Stomach smooth muscle (tissue), 2 donors: ENCODE results near the gene PRKAB2.
"Not testable (repeated sequence)": the region's sequence is repeated elsewhere in the genome, so short reads cannot be mapped to it uniquely, and the experiment has no call there.

Source experiments
- H3K27ac ChIP-seq: one replicate; pipeline ENCODE4 v1.7.0; 2013; ENCODE audit warnings: mild to moderate bottlenecking, low read length, inconsistent platforms
- H3K27me3 ChIP-seq, 2 donors: one replicate each; pipeline ENCODE4 v1.7.0; 2013; ENCODE audit warnings: low read length in 2 of 2; ENCODE audit not compliant: insufficient read depth in 2 of 2, control insufficient read depth in 1 of 2
- H3K36me3 ChIP-seq, 2 donors: one replicate each; pipeline ENCODE4 v1.7.0; 2013; ENCODE audit warnings: low read length in 2 of 2; ENCODE audit not compliant: control insufficient read depth in 2 of 2, insufficient read depth in 2 of 2
- H3K4me1 ChIP-seq: one replicate; pipeline ENCODE4 v1.7.0; 2013; ENCODE audit warnings: low read length; ENCODE audit not compliant: control insufficient read depth, insufficient read depth
- H3K4me3 ChIP-seq, 2 donors: one replicate each; pipeline ENCODE4 v1.7.0; 2013; ENCODE audit warnings: low read length in 2 of 2
- H3K9ac ChIP-seq, 2 donors: one replicate each; pipeline ENCODE4 v1.7.0; 2013; ENCODE audit warnings: low read length in 2 of 2, mild to moderate bottlenecking in 1 of 2
- H3K9me3 ChIP-seq, 2 donors: one replicate each; pipeline ENCODE4 v1.7.0; 2013; ENCODE audit warnings: low read length in 2 of 2; ENCODE audit not compliant: control insufficient read depth in 2 of 2
- donor health status: healthy.
- donor health status: Pancreatic carcinoma.

PRKAB2 gene

DNA sequence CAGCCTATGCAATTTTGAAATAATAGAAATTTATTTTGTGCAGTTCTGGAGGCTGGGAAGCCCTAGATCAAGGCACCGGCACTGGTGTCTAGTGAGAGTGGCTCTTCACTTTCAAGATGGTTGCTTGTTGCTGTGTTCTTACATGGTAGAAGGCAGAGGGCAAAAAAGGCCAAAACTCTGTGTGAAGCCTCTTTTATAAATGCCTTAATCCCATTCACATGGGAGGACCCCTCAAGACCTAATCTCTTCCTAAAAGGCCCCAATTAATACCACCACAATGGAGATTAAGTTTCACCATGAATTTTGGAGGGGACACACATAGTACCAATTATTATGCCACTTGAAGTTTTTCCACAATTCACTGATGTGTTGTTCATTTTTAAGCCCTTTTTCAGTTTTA, 21.0 kb downstream of the PRKAB2 start:
- Histone ChIP-seq H3K27ac (no peak overlapping the region), H3K4me1 (no peaks in the 10 kb centered on the region)

DNA sequence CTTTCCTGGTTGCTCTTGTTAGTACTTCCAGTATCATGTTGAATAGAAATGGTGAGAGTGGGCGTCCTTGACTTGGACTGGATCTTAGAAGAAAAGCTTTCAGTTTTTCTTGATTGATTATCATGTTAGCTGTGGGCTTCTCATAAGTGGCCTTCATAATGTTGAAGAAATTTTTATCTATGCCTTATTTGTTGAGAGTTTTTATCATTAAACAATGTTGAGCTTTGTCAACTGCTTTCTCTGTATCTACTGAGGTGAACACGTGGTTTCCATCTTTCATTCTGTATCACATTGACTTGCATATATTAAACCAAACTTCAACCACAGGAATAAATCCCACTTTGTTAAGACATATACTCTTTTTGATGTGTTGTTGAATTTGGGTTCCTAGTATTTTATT, 29.4 kb downstream of the PRKAB2 start:
- no peak overlapping the region for H3K9ac ChIP-seq
- H3K27ac ChIP-seq: no peak overlapping the region
- no peaks in the 10 kb centered on the region for H3K4me1 ChIP-seq
- no peaks in the 10 kb centered on the region for H3K27me3 ChIP-seq
- H3K9me3 ChIP-seq: no peaks in the 10 kb centered on the region
- H3K4me3 ChIP-seq: no peak overlapping the region
- H3K36me3 ChIP-seq: no peaks in the 10 kb centered on the region

More for the DNA sequence above, 21.0 kb downstream of the PRKAB2 start:
- H3K4me3 ChIP-seq: no peak overlapping the region
- H3K27me3 ChIP-seq: no peaks in the 10 kb centered on the region
- H3K36me3 ChIP-seq: peaks cover 9 to 14% of the 10 kb centered on the region in 2 donors
- no peak overlapping the region for H3K9ac ChIP-seq
- H3K9me3 ChIP-seq: no peaks in the 10 kb centered on the region

DNA sequence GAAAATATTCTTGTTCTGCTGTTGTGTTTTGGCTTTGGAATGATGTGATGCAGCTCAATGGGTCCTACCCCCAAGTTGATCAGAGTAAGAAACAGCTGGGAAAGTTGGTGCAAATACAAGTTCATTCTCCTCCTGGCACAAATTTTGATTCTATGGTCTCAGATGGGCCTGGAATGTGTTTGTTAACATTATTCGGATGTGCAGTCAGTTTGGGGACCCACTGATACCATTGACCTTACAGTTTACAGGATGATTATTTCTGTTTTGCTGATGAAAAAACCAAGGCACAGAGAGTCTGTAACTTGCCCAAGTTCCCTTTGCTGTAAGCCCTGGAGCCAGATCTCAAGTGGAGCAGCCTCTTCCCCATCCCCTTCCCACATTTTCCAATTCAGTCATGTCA, 41.5 kb downstream of the PRKAB2 start:
- H3K27me3 ChIP-seq, H3K4me3 ChIP-seq, H3K9me3 ChIP-seq, H3K4me1 ChIP-seq, H3K27ac ChIP-seq, H3K9ac ChIP-seq, H3K36me3 ChIP-seq: not testable (repeated sequence)

DNA sequence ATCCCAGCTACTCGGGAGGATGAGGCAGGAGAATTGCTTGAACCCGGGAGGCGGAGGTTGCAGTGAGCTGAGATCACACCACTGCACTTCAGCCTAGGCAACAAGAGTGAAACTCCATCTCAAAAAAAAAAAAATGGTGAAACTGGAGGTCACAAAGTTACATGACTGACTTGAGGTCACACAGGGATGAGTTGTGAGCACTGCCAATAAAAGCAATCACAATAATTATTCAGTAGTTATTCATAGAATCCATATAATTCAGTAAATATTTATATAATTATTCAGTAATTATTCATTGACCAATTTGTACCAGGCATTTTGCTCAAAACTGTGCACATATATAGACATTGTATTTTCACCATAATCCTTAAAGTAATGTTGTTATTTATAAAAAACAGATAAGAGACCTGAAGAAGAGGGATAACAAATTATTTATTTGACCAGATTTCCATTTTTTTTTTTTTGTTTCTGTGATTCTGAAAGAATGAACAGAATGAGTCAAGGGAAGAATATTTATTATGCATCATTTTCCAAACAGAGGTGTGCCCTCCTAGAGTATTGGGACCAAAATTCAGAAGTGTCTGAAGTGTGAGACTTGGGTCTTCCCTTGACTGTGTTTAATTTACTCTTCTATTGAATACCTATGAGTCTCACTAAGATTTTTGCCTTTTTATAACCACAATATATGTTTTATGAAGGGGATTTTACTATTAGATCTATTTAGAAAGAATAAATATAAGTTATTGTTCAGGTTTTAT, 43.0 kb downstream of the PRKAB2 start:
- H3K9me3 ChIP-seq: no peaks in the 10 kb centered on the region
- H3K27me3 ChIP-seq: no peaks in the 10 kb centered on the region
- no peak overlapping the region for H3K27ac ChIP-seq
- no peak overlapping the region for H3K9ac ChIP-seq
- H3K36me3 ChIP-seq: no peaks in the 10 kb centered on the region
- H3K4me3 ChIP-seq: no peak overlapping the region
- no peaks in the 10 kb centered on the region for H3K4me1 ChIP-seq

DNA sequence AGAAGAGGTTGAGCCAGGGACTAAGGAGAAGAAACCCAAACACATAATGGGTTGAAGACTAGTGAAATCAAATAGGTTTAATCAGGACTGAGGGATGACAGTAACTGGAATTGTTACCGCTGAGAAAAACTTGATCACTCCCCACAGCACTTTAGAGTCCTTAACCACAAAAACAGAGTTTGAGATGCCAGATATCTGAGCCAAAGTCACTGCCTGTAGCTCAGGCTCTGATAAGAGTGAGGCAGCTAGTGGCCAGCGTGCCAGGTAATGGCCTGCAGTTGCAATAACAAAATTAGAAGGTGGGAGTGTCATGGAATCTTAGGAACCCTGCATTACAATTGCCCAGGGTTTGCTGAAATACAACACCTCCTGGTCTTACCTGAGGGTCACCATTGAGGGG, 48.0 kb downstream of the PRKAB2 start:
- no peaks in the 10 kb centered on the region for H3K36me3 ChIP-seq
- H3K9me3 ChIP-seq: no peaks in the 10 kb centered on the region
- H3K4me3 ChIP-seq: no peak overlapping the region
- H3K4me1 ChIP-seq: no peaks in the 10 kb centered on the region
- H3K27ac ChIP-seq: no peak overlapping the region
- no peak overlapping the region for H3K9ac ChIP-seq
- H3K27me3 ChIP-seq: no peaks in the 10 kb centered on the region

DNA sequence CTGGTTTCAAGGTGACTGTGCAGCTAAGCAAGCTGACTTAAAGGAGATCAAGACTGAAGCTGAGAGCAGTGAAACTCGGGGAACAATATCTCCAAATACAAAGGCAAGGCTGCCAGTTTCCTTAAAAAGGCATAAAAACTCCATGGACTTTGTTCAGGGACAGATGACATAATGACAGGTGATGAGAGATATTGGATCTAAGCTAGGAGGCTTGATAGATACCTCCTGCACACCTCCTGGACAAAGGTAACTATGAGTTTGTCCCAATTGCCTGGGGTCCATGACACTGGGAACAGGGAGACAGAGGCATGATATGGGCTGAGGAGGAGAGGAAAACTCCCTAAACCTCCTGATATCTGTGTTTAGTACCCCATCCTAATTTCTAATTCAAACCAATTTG, 55.2 kb downstream of the PRKAB2 start:
- Histone ChIP-seq H3K9me3 (peaks cover 0 to 4% of the 10 kb centered on the region in 2 donors), H3K4me3 (no peak overlapping the region), H3K36me3 (no peaks in the 10 kb centered on the region)

DNA sequence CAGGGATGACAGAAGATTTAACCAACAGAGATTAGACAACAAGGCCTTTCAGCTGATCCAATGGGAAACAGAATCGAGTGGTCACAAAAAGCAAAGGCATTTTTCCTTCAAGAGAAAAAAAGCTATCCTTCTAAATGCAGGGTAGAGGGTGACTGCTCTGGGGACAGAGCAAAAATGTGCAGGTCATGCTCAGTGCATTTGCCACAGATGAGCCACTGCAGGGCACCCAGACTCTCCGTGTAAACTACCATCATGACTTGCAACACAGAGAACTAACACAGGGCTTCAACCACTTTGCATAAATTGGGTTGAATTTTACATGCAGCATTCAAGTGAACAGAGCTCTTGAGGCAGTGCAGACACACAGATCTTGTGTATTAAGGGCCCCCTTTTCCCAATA, 56.8 kb downstream of the PRKAB2 start:
- peaks cover 0 to 2% of the 10 kb centered on the region in 2 donors for H3K27me3 ChIP-seq
- peaks cover 0 to 4% of the 10 kb centered on the region in 2 donors for H3K9me3 ChIP-seq
- H3K4me3 ChIP-seq: no peak overlapping the region
- H3K9ac ChIP-seq: no peak overlapping the region
- no peaks in the 10 kb centered on the region for H3K36me3 ChIP-seq
- no peaks in the 10 kb centered on the region for H3K4me1 ChIP-seq
- H3K27ac ChIP-seq: no peak overlapping the region

More for the DNA sequence above, 55.2 kb downstream of the PRKAB2 start:
- H3K4me1 ChIP-seq: no peaks in the 10 kb centered on the region
- H3K27me3 ChIP-seq: peaks cover 0 to 2% of the 10 kb centered on the region in 2 donors
- no peak overlapping the region for H3K9ac ChIP-seq
- no peak overlapping the region for H3K27ac ChIP-seq

DNA sequence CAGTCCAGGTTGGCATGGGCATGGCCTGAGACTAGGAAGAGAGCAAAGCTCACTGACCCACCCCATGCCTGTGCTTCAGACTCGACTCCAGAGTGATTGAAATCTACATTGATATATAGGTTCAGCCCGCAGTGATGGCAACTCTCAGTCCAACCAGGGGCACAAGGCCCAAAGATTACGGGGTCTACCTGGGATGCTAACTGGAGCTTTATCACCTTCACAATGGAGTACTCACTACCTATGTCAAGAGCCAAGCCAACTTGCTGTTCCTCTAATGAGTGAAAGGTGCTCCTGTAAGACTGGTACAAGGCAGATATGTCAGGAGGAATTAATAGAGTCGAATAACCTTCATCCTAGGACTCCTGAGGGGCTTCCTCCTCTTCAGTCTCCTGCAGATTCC, 57.2 kb downstream of the PRKAB2 start:
- H3K4me1 ChIP-seq, H3K9ac ChIP-seq, H3K27ac ChIP-seq, H3K4me3 ChIP-seq, H3K27me3 ChIP-seq, H3K36me3 ChIP-seq, H3K9me3 ChIP-seq: not testable (repeated sequence)

DNA sequence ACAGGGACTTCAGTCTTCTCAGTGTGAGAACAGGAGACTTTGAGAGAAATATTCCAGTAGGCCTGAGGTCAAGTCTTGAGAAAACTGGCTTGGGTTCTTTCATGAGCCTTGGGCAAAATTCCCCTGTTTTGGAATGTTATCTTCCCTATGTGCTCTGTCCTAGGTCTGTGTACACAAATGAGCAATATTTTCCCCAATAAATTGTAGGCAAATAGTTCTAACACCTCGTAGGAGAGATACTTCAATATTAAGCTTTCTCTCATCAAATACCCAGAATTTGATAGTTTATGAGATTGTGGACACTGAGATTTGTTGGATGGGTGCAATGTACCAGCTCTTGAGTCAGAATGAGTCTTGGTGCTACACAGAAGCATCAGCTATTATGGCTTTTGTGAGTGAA, 57.9 kb downstream of the PRKAB2 start:
- not testable (repeated sequence) for H3K4me3 ChIP-seq, H3K9ac ChIP-seq, H3K9me3 ChIP-seq, H3K27ac ChIP-seq, H3K4me1 ChIP-seq, H3K27me3 ChIP-seq, H3K36me3 ChIP-seq

DNA sequence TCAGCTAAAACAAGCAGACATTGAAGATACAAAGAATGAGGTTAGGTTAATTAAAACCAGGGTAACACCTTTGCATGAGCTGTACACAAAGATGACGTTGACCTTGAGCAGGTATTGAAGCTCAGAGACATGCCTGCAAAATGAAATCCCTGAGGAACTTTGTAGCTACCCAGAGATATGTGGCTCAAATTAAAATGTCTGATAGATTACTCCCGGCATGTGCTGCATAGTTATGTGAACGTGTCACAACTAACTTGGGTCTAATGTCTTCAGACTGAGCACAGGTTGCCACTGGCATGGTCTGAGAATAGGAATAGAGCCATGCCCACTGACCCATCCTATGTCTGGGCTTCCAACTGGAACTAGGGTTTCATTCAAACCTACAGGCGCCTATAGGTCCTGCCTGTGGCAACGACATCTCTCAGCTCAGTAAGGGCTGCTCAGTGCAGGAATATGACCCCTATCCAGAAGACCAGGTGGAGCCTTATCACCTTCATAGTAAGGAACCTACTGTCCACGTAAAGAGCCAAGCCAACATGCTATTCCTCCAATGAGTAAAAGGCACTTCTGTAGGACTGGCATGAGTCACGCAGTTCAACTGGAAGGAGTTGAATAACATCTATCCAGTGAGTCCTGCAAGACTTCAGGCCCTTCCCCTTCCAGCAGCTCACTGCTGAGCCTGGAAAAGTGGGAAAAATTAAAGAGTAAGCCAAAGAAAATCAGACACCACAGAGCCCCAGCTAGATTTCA, 60.7 kb downstream of the PRKAB2 start:
- Histone ChIP-seq H3K9ac (no peak overlapping the region), H3K9me3 (no peaks in the 10 kb centered on the region), H3K27ac (no peak overlapping the region), H3K4me3 (no peak overlapping the region), H3K36me3 (no peaks in the 10 kb centered on the region), H3K4me1 (no peaks in the 10 kb centered on the region), H3K27me3 (peaks cover 0 to 8% of the 10 kb centered on the region in 2 donors)

DNA sequence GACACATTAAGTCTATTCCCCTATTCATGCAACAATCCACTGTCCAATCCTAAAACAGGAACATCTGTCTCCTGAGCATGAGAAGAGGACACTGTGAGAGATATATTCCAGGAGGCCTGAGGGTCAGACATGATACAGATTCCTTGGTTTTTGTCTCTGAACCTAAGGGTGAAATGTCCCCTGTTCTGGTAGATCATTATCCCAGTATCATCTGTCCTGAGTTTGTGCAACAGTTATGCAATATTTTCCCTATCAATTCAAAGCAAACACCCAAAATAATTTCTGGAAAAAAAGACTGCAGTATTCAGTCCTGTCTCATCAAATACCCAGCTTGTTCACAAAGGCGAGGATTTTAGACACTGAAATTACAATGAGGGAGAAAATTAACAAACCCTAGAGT, 61.4 kb downstream of the PRKAB2 start:
- peaks cover 0 to 8% of the 10 kb centered on the region in 2 donors for H3K27me3 ChIP-seq
- H3K36me3 ChIP-seq: no peaks in the 10 kb centered on the region
- no peak overlapping the region for H3K27ac ChIP-seq
- no peaks in the 10 kb centered on the region for H3K4me1 ChIP-seq
- H3K4me3 ChIP-seq: no peak overlapping the region
- no peak overlapping the region for H3K9ac ChIP-seq
- no peaks in the 10 kb centered on the region for H3K9me3 ChIP-seq
